ENCODE data around the gene TBX2.

Gene TBX2

GRCh38 chr17:61387011-61387410, 12.6 kb upstream of the TBX2 start:
- DNase-seq (ENCODE audit: low read depth in 1 of 2, low spot score in 1 of 2): no peak

DNA sequence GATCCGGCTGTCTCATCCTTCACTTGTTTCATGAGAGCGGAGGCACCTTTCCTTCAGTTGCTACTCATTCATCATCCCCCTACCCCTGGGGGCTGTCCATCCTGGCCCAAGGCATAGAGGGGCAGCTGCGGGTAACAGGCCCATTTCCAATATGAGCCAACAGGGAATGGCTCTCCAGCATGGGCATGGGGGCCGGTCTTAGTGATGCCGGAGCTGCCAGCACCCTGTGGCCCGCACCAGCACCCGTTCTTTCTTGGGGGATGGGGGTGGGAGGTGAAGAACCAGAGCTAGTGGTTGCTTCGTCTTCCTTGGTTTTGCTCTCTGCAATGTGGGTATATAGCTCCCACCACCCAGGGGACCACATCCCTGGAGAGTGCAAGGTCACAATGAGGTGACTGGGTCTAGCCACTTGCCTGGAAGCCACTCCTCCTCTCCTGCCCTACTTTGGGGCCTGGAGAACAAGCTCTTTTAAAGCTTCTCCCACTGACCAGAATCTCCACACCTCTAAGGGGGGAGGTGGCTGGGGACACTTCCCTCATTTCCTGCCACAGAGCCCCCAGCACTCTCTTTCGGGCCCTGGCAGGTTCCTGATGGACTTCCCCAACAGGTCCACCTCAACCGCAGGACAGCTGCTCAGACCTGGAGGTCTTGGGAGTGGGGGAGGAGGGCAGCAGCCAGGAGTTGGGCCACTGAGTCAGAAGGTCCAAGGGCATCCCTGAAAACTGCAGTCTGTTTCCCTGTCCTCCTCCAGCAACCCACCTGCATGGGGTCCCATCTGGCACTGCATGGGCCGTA, 11.9 kb upstream of the TBX2 start:
- no peak for DNase-seq (ENCODE audit: low read depth in 1 of 2, low spot score in 1 of 2)

- DNase-seq (ENCODE audit: low read depth in 1 of 2, low spot score in 1 of 2): no peak
These were observed 10.9 kb upstream of the TBX2 start for GRCh38 chr17:61388561-61389356.

- no peak for DNase-seq (ENCODE audit: low read depth in 1 of 2, low spot score in 1 of 2)
These were observed 9.8 kb upstream of the TBX2 start for GRCh38 chr17:61389670-61390478.

DNA sequence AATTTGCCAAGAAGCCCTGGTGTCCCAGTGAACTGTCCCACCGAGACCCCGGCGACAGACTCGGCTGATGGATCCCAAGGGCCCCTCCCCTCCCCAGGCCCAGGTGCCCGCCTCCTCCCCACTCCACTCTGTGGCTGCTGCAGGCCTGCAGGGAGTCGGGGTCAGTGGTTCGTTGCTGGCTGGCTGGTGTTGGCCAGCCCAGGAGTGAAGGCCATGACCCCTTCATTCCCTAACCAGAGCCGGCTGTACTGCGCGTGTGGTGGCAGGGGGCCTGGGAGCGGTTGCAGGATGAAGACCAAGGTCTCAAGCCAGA, 9.2 kb upstream of the TBX2 start:
- DNase-seq (ENCODE audit: low read depth in 1 of 2, low spot score in 1 of 2): no peak

DNA sequence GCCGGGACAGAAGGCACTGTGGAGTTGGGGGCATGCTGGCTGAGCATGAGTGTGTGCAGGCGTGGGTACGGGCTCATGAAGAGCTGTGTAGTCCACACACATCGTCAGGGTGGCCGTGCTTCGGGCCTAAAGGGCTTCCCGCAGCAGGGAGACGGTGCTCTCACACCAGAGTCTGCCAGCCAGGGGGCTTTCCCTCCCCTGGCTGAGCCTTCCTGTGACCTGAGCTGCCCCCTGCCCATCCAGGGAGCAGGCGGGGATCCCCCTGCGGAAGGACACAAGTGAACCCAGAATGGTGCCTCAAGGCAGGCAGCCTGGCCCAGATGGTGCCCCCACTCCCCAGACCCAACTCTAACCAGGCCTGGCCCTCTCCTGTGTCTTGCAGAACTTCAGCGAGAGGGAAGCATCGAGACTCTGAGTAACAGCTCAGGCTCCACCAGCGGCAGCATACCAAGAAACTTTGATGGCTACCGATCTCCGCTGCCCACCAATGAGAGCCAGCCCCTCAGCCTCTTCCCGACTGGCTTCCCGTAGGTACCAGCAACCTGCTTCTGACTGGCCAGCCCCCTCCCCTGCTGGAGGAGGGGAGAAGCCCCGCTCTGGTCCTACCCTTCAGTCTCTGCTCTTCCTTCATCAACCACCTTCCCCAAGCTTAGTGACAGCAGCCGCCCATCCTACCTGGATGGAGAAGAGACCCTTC, 7.9 kb upstream of the TBX2 start:
- DNase-seq (ENCODE audit: low read depth in 1 of 2, low spot score in 1 of 2): no peak

GRCh38 chr17:61392679-61393078, 7.0 kb upstream of the TBX2 start:
- no peak for DNase-seq (ENCODE audit: low read depth in 1 of 2, low spot score in 1 of 2)

DNA sequence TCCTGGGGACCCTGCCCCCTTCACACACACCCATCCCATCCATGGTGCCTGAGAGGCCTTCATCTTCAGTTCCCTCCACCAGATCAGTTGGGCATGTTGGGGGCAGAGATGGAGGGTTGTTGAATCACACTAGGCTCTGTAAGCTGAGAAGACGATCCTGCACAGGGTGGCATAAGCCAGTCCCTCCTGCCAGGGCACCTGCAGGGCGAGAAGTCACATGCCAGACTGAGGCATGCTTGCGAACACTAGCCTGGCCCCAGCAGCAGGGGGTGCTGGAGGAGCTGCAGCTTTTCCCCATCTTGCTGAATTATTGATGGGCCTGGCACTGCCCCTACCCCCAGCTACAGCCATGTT, 6.1 kb upstream of the TBX2 start:
- no peak for DNase-seq (ENCODE audit: low read depth in 1 of 2, low spot score in 1 of 2)

DNA sequence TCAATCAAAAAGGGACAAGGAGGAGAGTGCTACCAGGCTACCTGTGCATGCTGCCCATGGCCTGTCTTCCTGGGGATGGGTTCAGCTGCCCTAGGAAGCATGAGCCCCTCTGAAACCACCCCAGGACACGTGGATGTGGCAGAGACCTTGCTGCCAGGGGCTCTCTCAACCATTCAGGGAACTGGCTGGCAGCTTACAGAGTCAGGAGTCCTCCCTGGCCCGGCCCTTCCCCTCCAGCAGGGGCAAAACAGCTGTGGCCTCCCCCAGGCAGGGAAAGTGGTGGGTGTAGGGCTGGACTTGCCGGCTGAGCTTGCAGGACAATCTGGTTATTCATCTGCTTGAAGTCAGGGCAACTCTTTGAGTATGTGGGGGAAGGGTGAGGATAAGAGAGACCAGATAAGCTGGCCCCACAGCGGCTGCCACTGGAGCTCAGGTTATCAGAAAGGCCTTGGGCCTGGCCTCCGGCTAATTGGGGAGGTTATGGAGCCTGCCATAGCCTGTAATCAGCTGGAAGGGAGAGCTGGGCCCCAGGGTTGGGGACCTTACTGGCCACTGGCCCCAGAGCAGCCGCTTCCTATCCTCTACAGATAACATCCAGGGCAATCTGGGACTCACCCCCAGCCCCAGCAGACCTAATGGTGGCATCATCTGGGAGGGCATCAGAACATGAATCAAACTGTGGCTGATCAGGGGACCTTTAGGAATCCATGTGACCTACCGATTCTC, 5.6 kb upstream of the TBX2 start:
- no peak for DNase-seq (ENCODE audit: low read depth in 1 of 2, low spot score in 1 of 2)

DNA sequence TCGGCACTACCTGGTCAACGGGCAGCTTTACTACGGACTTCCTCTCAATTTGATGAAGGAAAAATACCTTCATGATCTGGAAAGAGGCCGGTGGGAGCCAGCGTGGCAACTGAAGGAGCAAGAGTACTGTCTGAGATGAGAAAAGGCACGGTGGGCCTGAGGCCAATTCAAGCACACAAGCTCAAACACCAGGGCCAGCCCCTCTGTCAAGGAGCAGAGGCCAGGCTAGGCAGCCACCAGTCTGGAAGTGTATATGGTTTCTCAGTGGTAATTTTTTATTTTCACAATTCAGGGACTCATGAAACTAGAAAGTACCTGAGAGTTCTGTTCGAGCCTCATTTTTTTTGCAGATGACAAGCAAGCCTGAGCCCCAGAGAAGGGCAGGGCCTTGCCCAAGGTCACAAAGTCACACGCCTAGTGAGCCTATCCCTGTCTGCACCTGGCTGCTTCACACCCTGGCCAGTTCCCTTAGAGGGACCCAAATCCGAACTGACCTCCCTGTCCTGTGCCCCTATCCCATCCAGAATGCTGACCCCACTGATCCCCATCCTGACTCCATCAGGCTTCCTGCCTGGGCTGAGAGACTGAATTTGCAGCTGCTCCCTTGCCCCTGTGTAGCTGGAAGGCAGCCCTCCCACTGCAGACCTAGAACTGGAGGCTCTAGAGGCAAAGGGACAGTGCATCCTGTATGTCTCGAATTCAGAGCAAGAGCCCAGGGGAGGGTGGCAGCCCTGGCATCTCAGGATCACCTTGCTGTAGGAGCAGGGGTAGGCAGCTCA, 4.8 kb upstream of the TBX2 start:
- DNase-seq (ENCODE audit: low read depth in 1 of 2, low spot score in 1 of 2): no peak

GRCh38 chr17:61395409-61395982, 4.1 kb upstream of the TBX2 start:
- DNase-seq (ENCODE audit: low read depth in 1 of 2, low spot score in 1 of 2): no peak

DNA sequence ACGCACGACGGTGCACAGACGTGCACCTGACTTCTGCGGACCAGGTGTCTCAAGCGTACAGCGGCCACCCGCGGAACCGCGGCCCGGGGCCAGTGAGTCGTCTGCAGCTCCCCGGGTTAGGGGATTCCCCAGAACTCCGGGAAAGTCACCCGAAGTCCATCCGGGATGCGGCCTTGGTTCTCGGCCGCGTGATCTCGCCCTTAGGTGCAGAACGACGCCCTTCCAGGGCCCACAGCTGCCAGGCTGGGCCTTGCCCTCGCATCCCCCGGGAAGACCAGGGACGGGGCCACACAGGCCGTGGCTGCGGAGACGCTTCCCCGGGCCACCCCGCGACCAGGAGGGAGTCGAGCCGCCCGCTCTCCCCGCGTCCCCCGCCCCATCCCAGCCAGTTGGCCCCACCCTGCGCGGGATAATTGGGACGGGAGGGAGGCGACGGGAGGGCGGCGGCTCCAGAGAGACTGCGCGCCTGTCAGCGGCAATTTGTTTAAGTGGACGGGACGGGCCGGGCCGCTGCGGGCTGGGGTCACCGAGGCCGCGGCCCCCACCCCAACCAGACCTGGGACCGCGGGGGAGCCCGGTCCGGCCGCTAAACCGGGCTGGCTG, 3.6 kb upstream of the TBX2 start:
- no peak for DNase-seq (ENCODE audit: low read depth in 1 of 2, low spot score in 1 of 2)

- DNase-seq (ENCODE audit: low read depth in 1 of 2, low spot score in 1 of 2): no peak
These were observed 3.0 kb upstream of the TBX2 start for GRCh38 chr17:61396586-61397085.

GRCh38 chr17:61397086-61397842, 2.4 kb upstream of the TBX2 start:
- DNase-seq (ENCODE audit: low read depth in 1 of 2, low spot score in 1 of 2): no peak

- no peak for DNase-seq (ENCODE audit: low read depth in 1 of 2, low spot score in 1 of 2)
These were observed 917 bp upstream of the TBX2 start for GRCh38 chr17:61398721-61399130.

DNA sequence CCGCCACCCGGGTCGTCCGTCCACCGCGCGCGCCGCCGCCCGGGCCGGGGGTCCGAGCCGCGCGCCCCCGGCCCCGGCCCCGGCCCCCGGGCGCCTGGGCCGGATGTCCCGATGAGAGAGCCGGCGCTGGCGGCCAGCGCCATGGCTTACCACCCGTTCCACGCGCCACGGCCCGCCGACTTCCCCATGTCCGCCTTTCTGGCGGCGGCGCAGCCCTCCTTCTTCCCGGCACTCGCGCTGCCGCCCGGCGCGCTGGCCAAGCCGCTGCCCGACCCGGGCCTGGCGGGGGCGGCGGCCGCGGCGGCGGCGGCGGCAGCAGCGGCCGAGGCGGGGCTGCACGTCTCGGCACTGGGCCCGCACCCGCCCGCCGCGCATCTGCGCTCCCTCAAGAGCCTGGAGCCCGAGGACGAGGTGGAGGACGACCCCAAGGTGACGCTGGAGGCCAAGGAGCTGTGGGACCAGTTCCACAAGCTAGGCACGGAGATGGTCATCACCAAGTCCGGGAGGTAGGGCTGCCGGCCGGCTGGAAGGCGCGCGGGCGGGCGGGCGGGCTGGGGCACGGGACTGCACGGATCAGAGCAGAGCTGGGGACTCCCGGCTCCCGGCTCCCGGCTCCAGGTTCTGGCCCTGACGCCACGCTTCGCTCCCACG, 548 bp downstream of the TBX2 start:
- DNase-seq (ENCODE audit: low read depth in 1 of 2, low spot score in 1 of 2): no peak

GRCh38 chr17:61400717-61401388, 1.2 kb downstream of the TBX2 start:
- DNase-seq (ENCODE audit: low read depth in 1 of 2, low spot score in 1 of 2): no peak
